GM23338 (cell line): ENCODE measurements around the gene PCDHGA11. TPM values are rescaled to one million over a fixed set of nuclear protein-coding genes. Genes with fewer than 3 reads are reported as not detected.

Experiments used
- ATAC-seq: fragments of 200-7000 bp; cut with Tn5 transposase; 3 replicates; pipeline ENCODE4 v1.9.1; 2020
- DNase-seq: peaks from one replicate; pipeline ENCODE4 v3.0.0-alpha.2; 2015; ENCODE audit warnings: low spot score
- H2AFZ ChIP-seq: fragments of 200-600 bp; sonication (generic); 2 replicates; pipeline ENCODE4 v1.8.0; 2016; ENCODE audit warnings: antibody characterized with exemption, mild to moderate bottlenecking, moderate library complexity
- H3F3A ChIP-seq: fragments of 200-600 bp; sonication (generic); replicated peaks from 2 replicates; pipeline ENCODE4 v1.8.0; 2017; ENCODE audit warnings: antibody characterized with exemption, mixed run types, low read depth
- H3K27ac ChIP-seq: fragments of 200-600 bp; sonication (generic); 2 replicates; pipeline ENCODE4 v1.6.1; 2016; ENCODE audit warnings: low read depth
- H3K27me3 ChIP-seq: fragments of 200-600 bp; sonication (generic); 2 replicates; pipeline ENCODE4 v1.8.0; 2016; ENCODE audit warnings: mild to moderate bottlenecking, mixed run types, moderate library complexity; ENCODE audit not compliant: insufficient read depth
- H3K36me3 ChIP-seq: fragments of 200-600 bp; sonication (generic); 2 replicates; pipeline ENCODE4 v1.8.0; 2016; ENCODE audit warnings: mild to moderate bottlenecking; ENCODE audit not compliant: insufficient read depth
- H3K4me1 ChIP-seq: fragments of 200-600 bp; sonication (generic); 2 replicates; pipeline ENCODE4 v1.8.0; 2016; ENCODE audit warnings: mild to moderate bottlenecking, moderate library complexity; ENCODE audit not compliant: insufficient read depth
- H3K4me2 ChIP-seq: fragments of 200-600 bp; sonication (generic); 2 replicates; pipeline ENCODE4 v1.7.1; 2017; ENCODE audit warnings: mixed run types
- H3K4me3 ChIP-seq: fragments of 200-600 bp; sonication (generic); 2 replicates; pipeline ENCODE4 v1.6.1; 2016; ENCODE audit warnings: mixed run types
- H3K79me2 ChIP-seq: fragments of 200-600 bp; sonication (generic); replicated peaks from 2 replicates; pipeline ENCODE4 v1.8.0; 2017; ENCODE audit warnings: mild to moderate bottlenecking; ENCODE audit not compliant: insufficient read depth
- H3K9me2 ChIP-seq: fragments of 200-600 bp; sonication (generic); 2 replicates; pipeline ENCODE4 v1.8.0; 2017; ENCODE audit not compliant: insufficient read depth
- H4K20me1 ChIP-seq: fragments of 200-600 bp; sonication (generic); replicated peaks from 2 replicates; pipeline ENCODE4 v1.8.0; 2017; ENCODE audit warnings: mild to moderate bottlenecking; ENCODE audit not compliant: insufficient read depth
- H3K27ac Mint-ChIP-seq: 2 replicates; pipeline ENCODE4 v1.8.0; 2020; ENCODE audit warnings: inconsistent platforms, mild to moderate bottlenecking, moderate library complexity, mixed read lengths
- H3K27me3 Mint-ChIP-seq: 3 replicates; pipeline ENCODE4 v1.8.0; 2022; ENCODE audit warnings: low read depth, mild to moderate bottlenecking, moderate library complexity, mixed read lengths, inconsistent platforms; ENCODE audit not compliant: insufficient read depth, poor library complexity
- H3K36me3 Mint-ChIP-seq: 3 replicates; pipeline ENCODE4 v1.8.0; 2021; ENCODE audit warnings: low read depth, mild to moderate bottlenecking, inconsistent platforms, moderate library complexity, mixed read lengths
- H3K4me1 Mint-ChIP-seq: 3 replicates; pipeline ENCODE4 v1.8.0; 2020; ENCODE audit warnings: mild to moderate bottlenecking, inconsistent platforms, mixed read lengths
- H3K4me3 Mint-ChIP-seq: 3 replicates; pipeline ENCODE4 v1.8.0; 2021; ENCODE audit warnings: moderate library complexity, mild to moderate bottlenecking, inconsistent platforms, mixed read lengths
- H3K9me3 Mint-ChIP-seq: 3 replicates; pipeline ENCODE4 v1.8.0; 2020; ENCODE audit warnings: moderate library complexity, mild to moderate bottlenecking, inconsistent platforms, mixed read lengths
- ETS1 ChIP-seq: IDR thresholded peaks from 2 replicates; pipeline ENCODE4 v1.6.1; 2016; ENCODE audit warnings: antibody characterized with exemption
- JUNB ChIP-seq: IDR thresholded peaks from one replicate; pipeline ENCODE4 v1.6.1; 2016; ENCODE audit warnings: antibody characterized with exemption; ENCODE audit not compliant: unreplicated experiment
- NANOG ChIP-seq: IDR thresholded peaks from 2 replicates; pipeline ENCODE4 v1.6.1; 2016; ENCODE audit warnings: antibody characterized with exemption, borderline replicate concordance
- POLR2AphosphoS5 ChIP-seq: IDR thresholded peaks from 2 replicates; pipeline ENCODE4 v1.6.1; 2016; ENCODE audit warnings: antibody characterized with exemption, low read depth
- STAT1 ChIP-seq: IDR thresholded peaks from one replicate; pipeline ENCODE4 v1.6.1; 2016; ENCODE audit warnings: antibody characterized with exemption; ENCODE audit not compliant: unreplicated experiment
- ZNF114 ChIP-seq: fragments of 250-450 bp; sonication (Bioruptor Pico); IDR thresholded peaks from 2 replicates; pipeline ENCODE4 v1.5.0; 2020; ENCODE audit warnings: mild to moderate bottlenecking, moderate library complexity
- ZNF462 ChIP-seq: fragments of 250-450 bp; sonication (Bioruptor Pico); IDR thresholded peaks from 2 replicates; pipeline ENCODE4 v1.5.0; 2020; ENCODE audit warnings: mild to moderate bottlenecking, moderate library complexity
- polyA plus RNA-seq: library from polyadenylated mRNA; unstranded; fragments of >200 nt; fragmentation: Nextera tagmentation; extraction: Ambion mirVana; gene quantifications from 2 replicates; pipeline ENCODE4 v1.2.1, GENCODE V29; 2016
- total RNA-seq: library from RNA; depleted of rRNA; stranded (reverse); fragments of >200 nt; shearing (Covaris generic); gene quantifications from 2 replicates; pipeline ENCODE4 v1.2.3, GENCODE V29; 2014

The PCDHGA11 gene
- total and polyA plus RNA-seq, 2 experiments from 2014 or later = 3.0 to 10.7 TPM

DNA sequence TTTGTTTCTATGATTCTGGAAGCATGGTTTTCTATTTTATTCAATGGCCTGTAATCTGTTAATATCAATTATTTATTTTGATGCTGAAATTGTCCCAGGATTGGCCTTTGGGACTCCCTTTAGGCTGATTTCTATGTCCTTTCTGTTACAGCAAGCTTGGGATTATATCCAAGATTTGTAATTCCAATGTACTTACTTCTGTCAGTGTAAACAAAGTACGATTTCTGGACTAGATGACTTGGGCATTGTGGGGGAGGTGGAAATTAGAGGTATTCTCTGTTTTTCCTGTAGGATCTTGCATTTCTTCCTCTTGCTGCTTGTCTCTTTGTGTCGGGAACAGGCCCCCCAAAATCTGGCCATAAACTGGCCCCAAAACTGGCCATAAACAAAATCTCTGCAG, 13.2 kb downstream of the PCDHGA11 start (continued):
- TF ChIP-seq ZNF462 = no peak
- no peak for TF ChIP-seq NANOG
- TF ChIP-seq ETS1 = no peak
- no peak for TF ChIP-seq STAT1
- TF ChIP-seq JUNB = no peak

GRCh38 chr5:141437221-141437620, 16.4 kb downstream of the PCDHGA11 start:
- Mint-ChIP-seq H3K36me3 (peaks cover 30% of the 10 kb centered on the region), H3K4me3 (no peak overlapping the region), H3K27me3 (no peaks in the 10 kb centered on the region), H3K9me3 (peaks cover 33% of the 10 kb centered on the region), H3K4me1 (peaks cover 9% of the 10 kb centered on the region), H3K27ac (no peak overlapping the region)
- no peak overlapping the region for H2AFZ ChIP-seq
- ATAC-seq (no peak), DNase-seq (no peak)
- H3K27ac ChIP-seq = no peak overlapping the region
- H3K79me2 ChIP-seq = no peaks in the 10 kb centered on the region
- peaks cover 10% of the 10 kb centered on the region for H3K4me1 ChIP-seq
- no peak overlapping the region for H3K4me3 ChIP-seq
- no peaks in the 10 kb centered on the region for H3K36me3 ChIP-seq
- no peaks in the 10 kb centered on the region; the same call in 1 of the 2 replicates for H4K20me1 ChIP-seq
- TF ChIP-seq ZNF114 (CRISPR knock-in tag) = no peak
- TF ChIP-seq POLR2AphosphoS5 = no peak
- no peak for TF ChIP-seq NANOG
- H3K27me3 ChIP-seq = no peaks in the 10 kb centered on the region
- no peak overlapping the region for H3K4me2 ChIP-seq
- no peaks in the 10 kb centered on the region for H3F3A ChIP-seq
- no peaks in the 10 kb centered on the region for H3K9me2 ChIP-seq
